H1 (cell line): Measurements from ENCODE around the gene ZNF302. TPM values are rescaled to one million over a fixed set of nuclear protein-coding genes. Genes with fewer than 3 reads are reported as not detected.

ENCODE experiments used
- KDM5A ChIP-seq: fragments of 200-600 bp; IDR thresholded peaks from 2 replicates; pipeline ENCODE4 v1.7.1; 2012; ENCODE audit warnings: mild to moderate bottlenecking, low read length, inconsistent platforms, mixed read lengths
- NRF1 ChIP-seq: IDR thresholded peaks from 2 replicates; pipeline ENCODE4 v1.6.1; 2011; ENCODE audit warnings: mild to moderate bottlenecking, low read depth, low read length, improper control_type of control experiment
- SIX5 ChIP-seq: IDR thresholded peaks from 2 replicates; pipeline ENCODE4 v1.6.1; 2011; ENCODE audit warnings: mild to moderate bottlenecking, low read depth, low read length
- polyA plus RNA-seq, 7 experiments: library from polyadenylated mRNA; depleted of rRNA in 3 of 7; stranded (reverse) in 5 of 7; unstranded in 2 of 7; fragments of >200 nt in 5 of 7; fragments of 200-250 nt in 2 of 7; gene quantifications; 1 replicate in 5 of 7; 2 replicates in 1 of 7; 4 replicates in 1 of 7; pipeline versions ENCODE4 v1.2.1 to v1.2.3, GENCODE V29; 2011 to 2013; ENCODE audit warnings: missing spikeins in 2 of 7, mixed read lengths in 2 of 7
- total RNA-seq: library from RNA; stranded (reverse); fragmentation: NEBNext Ultra II Directional; extraction: Animal tissue kit (Norgen Biotek cat#: 25700); gene quantifications from 2 replicates; pipeline ENCODE4 v1.2.1, GENCODE V29; 2021

Gene ZNF302
- total and polyA plus RNA-seq, 2 of the 8 experiments (the other 6 are each of a cell fraction or from before 2014, with no cell fraction given), result 9.1 to 20.4 TPM

GRCh38 chr19:34707661-34708060 lies 30.2 kb downstream of the ZNF302 start (continued):
- TF ChIP-seq KDM5A (no peak), SIX5 (no peak), NRF1 (no peak)
